HG02678 (cell line): ENCODE data around the gene SLMAP.
"Not testable (repeated sequence)": the region's sequence is repeated elsewhere in the genome, so short reads cannot be mapped to it uniquely, and the experiment has no call there.

Experiments used
- ATAC-seq: cut with Tn5 transposase; IDR thresholded peaks from one replicate; pipeline ENCODE4 v1.9.1; 2021; ENCODE audit warnings: mild to moderate bottlenecking, moderate library complexity; ENCODE audit not compliant: unreplicated experiment

The SLMAP gene

DNA sequence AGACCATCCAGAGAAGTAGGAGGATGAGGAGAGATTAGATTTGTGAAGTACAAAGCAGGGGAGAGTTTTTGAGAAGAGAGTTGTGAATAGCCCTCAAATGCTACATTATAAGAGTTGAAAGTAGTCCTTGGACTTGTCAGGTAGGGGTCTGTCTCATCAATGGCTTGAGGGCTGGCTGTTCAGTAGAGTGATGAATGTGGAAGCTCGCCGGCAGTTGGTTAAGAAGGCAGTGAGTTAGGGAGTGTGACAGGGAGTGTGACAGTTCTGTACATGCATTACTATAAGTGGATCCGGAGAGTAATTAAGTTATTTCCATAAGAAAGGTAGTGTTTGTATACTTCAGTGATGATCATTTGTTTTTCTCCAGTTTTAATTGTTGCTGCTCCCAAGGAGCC is 32.5 kb downstream of the SLMAP start:
- no peak for ATAC-seq

DNA sequence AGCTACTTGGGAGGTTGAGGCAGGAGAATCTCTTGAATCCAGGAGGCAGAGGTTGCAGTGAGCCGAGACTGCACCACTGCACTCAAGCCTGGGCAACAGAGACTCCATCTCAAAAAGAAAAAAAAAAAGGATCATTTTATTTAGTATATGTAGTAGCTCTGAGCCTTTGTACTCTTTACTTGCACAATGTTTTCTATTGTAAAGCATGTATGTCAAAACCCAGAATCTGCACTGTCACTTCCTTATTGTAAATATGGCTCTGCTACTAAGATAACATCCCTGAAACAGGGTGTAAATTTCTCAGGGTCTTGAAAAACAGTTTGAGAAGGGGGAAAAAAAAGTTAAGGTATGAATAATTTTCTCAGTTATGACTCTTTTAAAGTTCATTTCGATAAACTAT is 35.1 kb downstream of the SLMAP start:
- ATAC-seq, result no peak

DNA sequence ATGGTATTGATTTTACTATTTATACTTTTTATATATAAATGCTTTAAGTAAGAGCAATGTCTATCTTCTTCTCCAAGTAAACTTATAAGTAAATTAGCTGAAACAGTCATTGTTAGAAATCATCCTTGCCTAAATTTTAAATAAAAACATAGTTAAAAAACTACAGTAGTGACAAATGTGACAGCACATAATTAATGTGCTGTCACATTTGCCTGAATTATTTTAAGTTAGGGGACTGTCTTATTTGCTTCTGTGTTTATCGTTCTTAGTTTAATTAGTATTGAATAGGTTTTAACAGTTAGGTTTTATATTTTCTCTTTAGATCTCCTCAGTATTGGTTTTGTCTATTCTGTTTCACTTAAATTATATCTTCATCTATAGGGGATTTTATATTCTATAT is 36.1 kb downstream of the SLMAP start:
- ATAC-seq, result no peak

DNA sequence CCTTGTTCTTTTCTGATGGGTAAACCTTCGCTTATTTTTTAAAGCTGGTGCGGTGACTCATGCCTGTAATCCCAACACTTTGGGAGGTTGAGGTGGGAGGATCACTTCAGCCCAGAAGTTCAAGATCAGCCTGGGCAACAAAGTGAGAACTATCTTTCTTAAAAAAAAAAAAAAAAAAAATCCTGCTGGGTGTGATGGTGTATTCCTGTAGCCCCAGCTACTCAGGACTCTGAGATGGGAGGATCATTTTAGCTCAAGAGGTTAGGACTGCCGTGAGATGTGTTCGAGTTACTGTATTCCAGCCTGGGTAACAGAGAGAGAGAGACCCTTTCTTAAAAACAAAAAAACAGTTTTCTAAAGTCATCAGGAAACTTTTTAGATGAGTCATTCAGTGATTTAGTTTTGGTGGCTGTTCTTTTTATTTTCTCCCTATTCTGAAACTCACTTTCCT is 37.7 kb downstream of the SLMAP start:
- no peak for ATAC-seq

DNA sequence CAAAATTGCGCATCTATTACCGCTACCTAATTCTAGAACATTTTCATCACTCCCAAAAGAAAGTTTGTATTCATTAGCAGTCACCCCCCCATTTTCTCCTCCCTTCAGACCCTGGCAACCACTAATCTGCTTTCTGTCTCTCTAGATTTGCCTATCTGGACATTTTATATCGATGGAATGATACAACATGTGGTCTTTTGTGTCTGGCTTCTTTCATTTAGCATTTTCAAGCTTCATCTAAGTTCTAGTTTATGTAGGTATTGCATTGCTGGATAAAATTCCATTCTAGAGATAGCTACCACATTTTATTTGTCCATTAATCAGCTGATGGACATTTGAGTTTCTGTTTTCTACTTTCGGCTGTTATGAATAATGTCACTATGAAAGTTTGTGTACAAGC is 38.4 kb downstream of the SLMAP start:
- no peak for ATAC-seq

DNA sequence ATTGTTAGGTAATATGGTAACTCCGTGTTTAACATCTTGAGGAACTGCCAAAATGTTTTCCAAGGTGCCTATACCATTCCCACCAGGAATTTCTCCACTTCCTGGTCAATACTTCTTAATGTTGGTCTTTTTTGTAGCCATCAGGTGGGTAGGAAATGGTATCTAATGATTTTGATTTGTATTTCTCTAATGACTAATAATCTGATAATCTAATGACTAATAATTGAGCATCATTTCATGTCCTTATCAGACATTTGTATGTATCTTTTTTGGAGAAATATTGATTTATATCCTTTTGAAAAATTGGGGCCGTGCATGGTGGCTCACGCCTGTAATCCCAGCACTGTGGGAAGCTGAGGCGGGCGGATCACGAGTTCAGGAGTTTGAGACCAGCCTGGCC is 38.8 kb downstream of the SLMAP start:
- no peak for ATAC-seq

DNA sequence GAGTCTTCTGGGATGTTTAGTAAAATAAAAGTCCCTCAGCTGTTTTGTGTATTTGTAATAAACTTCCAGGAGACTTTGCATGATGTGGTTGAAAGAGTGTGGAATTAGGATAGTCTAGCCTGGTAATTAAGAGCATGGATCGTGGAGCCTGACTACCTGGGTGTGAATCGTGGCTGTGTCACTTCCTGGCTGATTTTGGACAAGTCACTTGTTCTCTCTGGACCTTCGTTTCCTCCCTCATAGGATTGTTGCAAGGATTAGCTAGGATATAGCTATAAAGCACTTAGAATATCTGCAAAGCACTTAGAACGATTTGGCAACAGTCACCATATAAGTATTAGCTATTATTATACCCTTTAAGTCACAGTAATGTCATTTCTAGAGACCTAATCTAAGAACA is 40.2 kb downstream of the SLMAP start:
- ATAC-seq, result no peak

DNA sequence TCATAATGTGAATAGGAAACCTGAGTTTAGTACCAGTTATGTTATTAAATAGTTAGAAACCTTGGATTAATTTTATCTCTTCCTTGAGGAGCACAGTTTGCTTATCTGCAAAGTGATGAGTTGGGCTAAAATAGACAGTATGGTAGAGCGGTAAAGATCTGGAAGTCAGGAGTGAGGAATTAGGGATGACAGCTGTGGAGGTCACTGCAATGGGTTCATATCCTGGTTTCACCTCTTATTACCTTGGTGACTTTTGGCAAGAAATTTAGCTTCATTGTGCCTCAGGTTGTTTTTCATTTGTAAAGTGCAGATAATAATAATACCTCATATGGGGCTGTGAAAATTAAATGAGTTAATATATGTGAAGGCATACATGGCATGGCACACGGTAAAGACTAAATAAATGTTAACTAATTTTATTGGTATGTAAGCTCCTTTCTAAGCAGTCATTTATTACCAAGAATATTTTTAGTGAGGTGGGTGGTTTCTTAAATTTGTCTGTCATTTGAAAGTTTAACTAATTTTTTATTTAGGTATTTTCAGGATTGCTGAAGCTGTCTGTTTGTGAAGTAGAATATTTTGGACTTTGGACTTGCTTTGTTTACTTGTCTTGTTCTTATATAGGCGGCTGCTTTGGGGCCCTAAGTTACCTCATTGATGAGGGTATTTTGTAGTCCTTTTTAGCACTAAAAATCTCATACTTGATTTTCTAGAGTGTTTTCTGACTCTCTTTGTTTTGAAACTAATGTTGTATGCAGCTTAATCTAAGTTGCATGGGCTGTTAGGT is 41.8 kb downstream of the SLMAP start:
- no peak for ATAC-seq

DNA sequence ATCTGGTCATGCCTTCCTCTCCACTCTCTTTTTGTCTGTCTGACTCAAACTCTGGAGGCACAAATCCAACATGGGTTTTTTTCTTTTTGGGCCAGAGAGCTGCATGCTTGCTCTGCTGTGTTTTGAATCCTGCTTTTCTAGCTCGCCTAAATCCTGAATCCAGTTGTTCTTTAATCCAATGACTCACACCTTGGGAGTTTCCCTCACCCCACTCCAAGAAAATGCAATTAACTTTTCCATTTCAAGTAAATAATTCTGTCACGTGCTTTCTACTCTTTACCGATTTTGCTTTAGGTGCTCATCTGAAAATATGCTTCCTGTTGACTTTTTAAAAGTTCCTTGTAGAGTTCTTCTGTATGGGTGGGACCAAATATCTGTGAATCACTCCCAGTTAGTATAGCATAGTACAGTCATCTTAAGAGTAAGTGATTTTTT is 47.6 kb downstream of the SLMAP start:
- ATAC-seq, result no peak

DNA sequence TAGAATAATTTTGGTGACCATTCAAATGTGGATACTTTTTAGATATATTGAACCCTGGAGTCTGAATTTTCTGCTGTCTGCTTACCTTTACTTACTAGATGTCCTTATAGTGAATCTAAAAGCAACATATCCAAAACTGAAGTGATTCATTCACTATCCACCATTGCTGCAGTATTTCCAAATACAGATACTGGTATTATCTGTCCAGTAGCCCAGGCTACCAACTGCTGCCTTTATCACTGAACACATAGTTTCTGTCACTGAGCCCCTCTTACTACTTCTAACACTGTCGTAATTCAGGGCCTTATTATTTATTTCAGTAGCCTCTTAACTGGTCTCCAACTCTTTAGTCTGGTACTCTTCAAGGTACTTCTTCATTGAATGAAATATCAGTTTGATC is 49.2 kb downstream of the SLMAP start:
- no peak for ATAC-seq

DNA sequence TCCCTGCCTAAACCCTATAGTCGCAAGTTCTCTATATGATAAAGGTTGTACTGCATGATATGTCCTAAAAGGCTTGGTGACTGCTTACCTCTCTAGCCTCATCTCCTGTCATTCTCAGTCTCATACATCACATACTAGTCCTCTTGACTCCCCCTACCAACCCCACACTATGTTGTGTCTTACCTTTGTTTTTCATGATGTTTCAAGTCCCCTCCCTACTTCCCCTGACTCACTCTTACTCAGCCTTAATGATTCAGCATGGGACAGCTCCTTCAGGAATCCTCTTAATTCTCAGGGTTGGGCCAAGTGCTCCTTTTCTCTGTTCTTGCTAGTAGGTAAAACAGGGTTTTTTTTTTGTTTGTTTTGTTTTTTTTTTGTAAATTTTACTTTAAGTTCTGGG is 49.6 kb downstream of the SLMAP start:
- ATAC-seq, result no peak

DNA sequence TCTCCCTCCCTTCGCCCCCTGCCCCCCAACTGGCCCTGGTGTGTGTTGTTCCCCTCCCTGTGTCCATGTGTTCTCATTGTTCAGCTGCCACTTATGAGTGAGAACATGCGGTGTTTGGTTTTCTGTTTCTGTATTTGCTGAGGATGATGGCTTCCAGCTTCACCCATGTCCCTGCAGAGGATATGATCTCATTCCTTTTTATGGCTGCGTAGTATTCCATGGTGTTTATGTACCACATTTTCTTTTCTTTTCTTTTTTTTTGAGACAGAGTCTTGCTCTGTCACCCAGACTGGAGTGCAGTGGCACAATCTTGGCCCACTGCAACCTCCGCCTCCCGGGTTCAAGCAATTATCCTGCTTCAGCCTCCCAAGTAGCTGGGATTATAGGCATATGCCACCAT is 50.1 kb downstream of the SLMAP start:
- not testable (repeated sequence) for ATAC-seq

DNA sequence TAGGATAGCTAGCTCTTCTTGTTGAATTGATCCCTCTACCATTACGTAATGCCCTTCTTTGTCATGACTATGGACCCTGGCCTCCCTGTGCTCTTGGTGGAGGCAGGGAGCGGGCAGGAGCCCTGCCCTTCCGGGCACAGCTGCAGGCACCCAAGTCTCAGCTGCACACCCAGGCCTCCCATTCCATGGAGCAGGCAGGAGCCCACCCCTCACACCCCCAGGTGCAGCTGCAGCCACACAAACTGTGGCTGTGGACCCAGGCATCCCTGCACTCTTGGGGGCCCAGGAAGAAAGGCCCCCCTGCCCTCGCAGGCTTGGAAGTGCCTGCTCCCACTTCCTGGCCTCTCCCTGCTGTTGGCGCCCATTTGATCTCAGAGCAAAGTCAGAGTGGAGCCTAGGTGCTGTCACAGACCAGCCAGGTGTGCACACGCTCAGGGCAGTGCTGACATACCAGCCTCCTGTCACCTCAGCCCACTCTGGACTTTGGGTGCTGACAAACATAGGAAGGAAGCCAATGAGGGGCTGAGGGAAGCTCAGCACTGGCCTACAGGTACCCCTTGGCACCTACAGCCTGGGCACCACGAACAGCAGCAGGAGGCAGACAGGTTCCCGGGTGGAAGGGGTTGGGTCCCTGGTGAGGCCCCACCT is 53.0 kb downstream of the SLMAP start:
- ATAC-seq, result no peak

DNA sequence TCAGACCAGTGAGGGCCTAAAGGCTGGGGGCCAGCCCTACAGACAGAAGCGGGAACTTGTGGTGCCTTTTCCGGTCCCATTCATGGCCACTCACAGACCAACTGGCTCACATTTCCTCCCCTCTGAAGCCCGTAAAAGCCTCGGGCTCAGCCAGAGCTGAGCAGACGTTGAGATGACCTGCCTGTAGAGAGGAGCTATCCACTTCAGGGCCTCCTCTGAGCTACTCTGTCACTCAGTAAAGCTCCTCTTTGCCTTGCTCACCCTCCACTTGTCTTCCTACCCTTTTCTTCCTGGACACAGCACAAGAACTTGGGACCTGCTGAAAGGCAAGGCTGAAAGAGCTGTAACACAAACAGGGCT is 53.5 kb downstream of the SLMAP start:
- ATAC-seq, result no peak

DNA sequence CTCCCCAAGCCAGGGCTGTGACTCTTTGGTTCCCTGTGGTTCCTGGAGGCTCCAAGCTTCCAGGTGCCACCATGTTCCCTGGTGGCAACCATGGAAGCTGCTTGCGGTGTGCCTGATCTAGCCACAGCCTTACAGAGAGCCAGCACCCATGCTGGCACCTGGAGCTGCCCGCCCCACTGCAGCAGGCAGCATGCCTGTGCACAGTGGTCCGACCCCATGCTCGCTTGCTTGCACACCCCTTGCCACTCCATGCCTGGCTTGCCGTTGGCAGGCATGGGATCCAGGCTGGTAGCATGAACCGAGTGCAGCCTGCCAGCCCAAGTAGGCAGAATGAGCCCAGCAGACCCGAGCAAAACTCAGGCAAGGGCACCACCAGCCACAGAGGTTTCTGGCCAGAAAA is 53.9 kb downstream of the SLMAP start:
- no peak for ATAC-seq

DNA sequence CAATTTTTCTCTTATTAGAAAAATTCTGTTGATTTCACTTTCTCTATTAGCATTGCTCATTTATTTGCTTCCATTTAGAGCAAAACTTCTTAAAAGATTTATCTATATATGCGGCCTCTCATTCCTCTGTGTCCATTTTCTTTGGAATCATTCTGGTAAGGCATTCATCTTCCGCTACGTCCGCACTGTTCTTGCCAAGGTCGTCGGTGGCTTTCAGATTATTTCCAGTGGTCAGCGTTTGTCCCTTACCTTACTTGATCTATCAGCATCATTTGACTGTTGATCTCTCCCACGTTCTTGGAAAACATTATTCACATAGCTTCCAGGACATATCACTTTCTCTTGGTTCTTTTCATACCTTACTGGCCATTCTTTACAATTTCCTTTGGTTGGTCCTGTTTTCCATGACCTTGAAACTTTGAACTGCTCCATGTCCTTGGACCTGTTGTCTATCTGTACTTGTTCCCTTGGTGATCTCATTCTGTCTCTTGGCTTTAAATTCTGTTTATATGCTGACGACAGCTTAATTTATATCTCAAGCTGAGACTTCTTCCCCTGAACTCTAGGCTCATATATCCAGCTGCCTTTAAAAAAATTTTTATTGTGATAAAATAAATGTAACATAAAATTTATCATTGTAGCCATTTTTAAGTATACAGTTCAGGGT is 54.5 kb downstream of the SLMAP start:
- no peak for ATAC-seq

DNA sequence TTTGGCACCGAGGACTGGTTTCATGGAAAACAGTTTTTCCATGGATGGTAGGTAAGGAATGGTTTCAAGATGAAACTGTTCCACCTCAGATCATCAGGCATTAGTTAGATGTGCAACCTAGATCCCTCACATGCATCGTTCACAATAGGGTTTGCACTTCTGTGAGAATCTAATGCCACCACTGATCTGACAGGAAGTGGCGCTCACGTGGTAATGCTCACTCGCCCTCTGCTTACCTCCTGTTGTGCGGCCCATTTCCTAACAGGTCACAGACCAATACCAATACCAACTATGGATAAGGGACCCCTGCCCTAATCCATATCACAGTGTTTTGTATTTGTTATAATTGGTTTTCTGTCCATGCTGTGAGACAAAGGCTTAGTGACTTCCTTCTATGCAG is 58.9 kb downstream of the SLMAP start:
- no peak for ATAC-seq

DNA sequence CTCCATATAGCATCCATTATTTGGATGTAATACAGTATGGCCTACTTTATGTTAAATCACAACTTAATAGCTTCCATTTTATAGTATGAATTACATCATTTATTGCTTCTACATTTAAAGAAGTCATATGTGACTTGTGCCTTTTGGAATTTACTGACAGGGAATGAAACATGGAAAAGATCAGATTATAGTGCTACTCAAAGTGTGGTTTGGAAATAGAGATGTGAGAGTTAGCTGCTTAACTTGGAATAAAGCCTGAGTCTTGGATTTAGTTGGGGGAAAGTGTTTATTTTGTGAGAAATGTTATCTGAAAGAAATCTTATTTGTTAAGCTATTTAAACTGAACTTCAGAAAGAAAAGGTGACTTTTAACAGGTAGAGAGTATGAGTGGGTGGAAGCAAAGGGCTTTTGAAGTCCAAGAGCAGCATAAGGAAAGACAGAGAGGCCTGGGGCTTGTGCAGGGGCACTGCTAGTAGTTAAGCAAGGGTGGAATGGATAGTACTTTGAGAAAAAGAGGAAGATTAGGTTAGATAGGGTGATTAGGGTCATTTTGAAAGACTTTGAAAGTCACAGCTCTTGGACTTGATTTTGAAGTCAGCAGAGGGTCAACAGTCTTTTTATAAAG is 60.5 kb downstream of the SLMAP start:
- ATAC-seq, result no peak

DNA sequence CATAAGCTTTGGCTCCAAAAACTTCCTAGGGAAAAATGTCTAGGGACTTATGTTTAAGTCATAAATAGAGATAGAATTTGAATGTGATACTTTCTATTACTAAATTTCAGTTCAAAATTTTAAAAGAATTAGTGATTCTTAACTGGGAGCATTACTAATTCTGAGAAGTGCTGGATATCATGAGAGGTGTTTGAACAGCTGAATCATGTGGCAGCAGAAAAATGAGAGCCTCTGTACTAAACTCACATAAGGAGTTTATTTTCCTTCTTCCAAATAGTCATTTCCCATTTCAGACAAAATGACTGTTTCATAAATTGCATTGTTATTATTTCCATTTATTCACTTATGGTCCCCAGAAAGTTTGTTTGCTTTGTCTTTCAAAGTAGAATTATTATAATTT is 62.7 kb downstream of the SLMAP start:
- ATAC-seq, result no peak

DNA sequence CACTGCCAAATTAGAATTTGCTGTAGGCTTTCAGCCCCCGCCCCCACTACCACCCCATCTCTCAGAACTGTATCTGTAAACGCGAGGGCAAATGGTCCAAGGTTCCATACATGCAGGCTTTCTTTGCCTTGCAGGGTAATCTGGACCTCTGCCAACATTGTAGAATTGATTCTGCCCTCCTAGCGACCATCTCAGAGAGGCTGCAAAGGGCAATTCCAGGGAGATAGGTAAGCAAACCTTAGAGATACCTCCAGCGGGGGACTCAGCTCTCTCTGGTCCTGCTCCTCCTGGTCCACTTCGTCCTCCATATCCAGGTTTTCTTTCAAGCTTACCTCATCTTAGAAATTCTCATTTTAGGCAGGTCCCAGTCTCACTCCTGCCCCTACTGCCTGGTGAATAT is 64.4 kb downstream of the SLMAP start:
- no peak for ATAC-seq

DNA sequence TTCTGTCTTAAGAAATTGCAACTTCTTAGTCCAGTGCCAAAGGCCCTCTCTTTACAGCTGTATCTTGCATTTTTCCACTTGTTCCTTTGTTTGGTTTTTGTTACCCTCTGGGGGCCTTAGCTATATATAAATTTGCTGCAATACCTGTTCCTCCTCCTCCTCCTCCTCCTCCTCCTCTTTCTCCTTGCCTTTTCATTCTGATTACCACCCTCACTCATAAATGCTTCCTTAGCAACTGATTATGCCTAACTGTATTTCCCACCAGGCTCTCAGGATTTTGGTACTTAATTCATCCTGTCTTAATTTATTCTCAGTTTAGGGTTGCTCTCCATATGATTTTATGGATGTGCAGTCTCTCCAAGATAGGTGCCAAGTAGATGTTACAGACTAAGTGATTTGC is 65.7 kb downstream of the SLMAP start:
- no peak for ATAC-seq

DNA sequence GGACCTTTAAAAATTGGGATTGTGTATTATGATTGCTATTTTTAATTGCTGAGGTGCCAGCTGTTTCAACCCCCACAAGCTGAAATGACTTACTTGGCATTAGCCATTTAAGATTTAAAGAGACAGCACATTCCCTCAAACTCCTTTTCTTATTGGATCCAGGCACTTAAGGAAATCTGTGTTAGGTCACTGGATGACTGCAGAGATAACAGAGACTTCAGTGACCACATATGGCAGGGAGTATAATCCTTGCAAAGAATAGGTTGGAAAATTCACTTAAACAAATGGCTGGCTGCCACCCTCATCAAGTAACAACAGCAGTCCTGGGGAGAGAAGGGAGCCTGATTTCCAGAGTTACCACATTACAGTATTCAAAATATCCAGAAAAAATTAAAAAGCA is 66.6 kb downstream of the SLMAP start:
- ATAC-seq, result no peak
